ENCODE results near the gene CSTF2T. TPM values are rescaled to one million over a fixed set of nuclear protein-coding genes. Genes with fewer than 3 reads are reported as not detected.

Gene CSTF2T
- total and polyA plus RNA-seq, 7 donors, result 5.4 to 21.2 (median 16.6) TPM

DNA sequence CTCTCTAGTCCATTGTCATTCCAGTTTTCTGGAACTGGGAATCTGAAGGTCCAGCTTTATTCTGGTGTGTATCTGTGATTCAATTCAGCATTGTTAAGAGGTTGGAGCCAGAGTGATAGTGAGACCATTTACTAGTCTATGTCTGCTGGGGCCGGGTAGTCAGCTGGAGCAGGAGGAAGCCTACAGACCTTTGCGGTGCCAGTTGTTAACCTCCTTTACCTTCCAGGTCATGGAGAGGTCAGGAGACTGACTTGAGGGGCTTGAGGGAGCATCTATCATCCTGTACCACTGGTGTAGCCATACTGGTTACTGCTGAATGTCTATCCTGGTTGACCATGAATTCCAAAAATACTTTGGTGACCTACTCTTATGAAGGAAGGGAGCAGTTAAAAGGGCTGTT lies 9.2 kb upstream of the CSTF2T start:
- Histone ChIP-seq H3K9me3 (no peaks in the 10 kb centered on the region), H3K27me3 (no peaks in the 10 kb centered on the region), H3K27ac (peak overlapping the region; percentile 79 to 82 (median 81)), H3K4me3 (no peak overlapping the region), H3K4me1 (peaks cover 0 to 65% (median 53%) of the 10 kb centered on the region in 4 donors), H3K36me3 (no peaks in the 10 kb centered on the region)
- intact Hi-C loops (cut with DNase I), result loop anchor here (5.0 to 10.0 kb wide), 3 partner anchors 249 to 636 kb away; partner anchors contain the start of gene PRKG1
- no peak for DNase-seq
- TF ChIP-seq POLR2AphosphoS5 (IDR thresholded peaks at IDR 0.05) (no peak), EP300 (IDR thresholded peaks at IDR 0.05) (no peak), POLR2A (IDR thresholded peaks at IDR 0.05) (no peak), CTCF (IDR thresholded peaks at IDR 0.05) (no peak)
- 89 to 93% methylated on average over 2 of the region's 2 CpGs for WGBS, 2 donors

GRCh38 chr10:51707821-51708424 lies 8.5 kb upstream of the CSTF2T start:
- Histone ChIP-seq H3K4me3 (no peak overlapping the region), H3K36me3 (no peaks in the 10 kb centered on the region), H3K27me3 (no peaks in the 10 kb centered on the region), H3K27ac (peak overlapping the region; percentile 79 to 82 (median 81)), H3K9me3 (no peaks in the 10 kb centered on the region), H3K4me1 (peaks cover 0 to 65% (median 53%) of the 10 kb centered on the region in 4 donors)
- 77 to 93% methylated on average over 5 of the region's 5 CpGs for WGBS, 2 donors
- TF ChIP-seq POLR2A (IDR thresholded peaks at IDR 0.05) (no peak), EP300 (IDR thresholded peaks at IDR 0.05) (no peak), CTCF (IDR thresholded peaks at IDR 0.05) (no peak), POLR2AphosphoS5 (IDR thresholded peaks at IDR 0.05) (no peak)
- no peak for DNase-seq
- intact Hi-C loops (cut with DNase I), result loop anchor here (5.0 to 10.0 kb wide), 3 partner anchors 249 to 636 kb away; partner anchors contain the start of gene PRKG1

DNA sequence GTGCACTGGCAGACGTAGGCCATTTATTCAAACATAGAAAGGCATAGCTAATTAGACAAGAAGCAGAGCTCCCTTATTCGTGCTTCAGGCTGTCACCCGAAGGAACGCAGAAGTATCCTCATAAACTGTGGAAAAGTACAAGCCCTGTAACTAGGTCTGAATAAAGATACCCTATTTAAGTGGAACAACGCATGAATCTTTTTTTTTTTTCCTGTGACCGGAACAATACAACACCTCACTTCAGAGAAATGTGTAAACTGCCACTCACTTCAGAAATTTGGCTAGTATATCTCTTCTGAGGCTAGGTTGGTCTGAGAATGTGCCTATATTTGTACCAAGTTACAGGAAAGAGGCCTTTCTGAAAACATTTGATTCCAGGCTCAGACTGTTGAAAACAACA lies 8.0 kb upstream of the CSTF2T start:
- 86 to 93% methylated on average over 6 of the region's 6 CpGs for WGBS, 2 donors
- Histone ChIP-seq H3K9me3 (no peaks in the 10 kb centered on the region), H3K27me3 (no peaks in the 10 kb centered on the region), H3K36me3 (no peaks in the 10 kb centered on the region), H3K4me1 (peaks cover 0 to 65% (median 53%) of the 10 kb centered on the region in 4 donors), H3K4me3 (no peak overlapping the region), H3K27ac (peak overlapping the region; percentile 79 to 82 (median 81))
- intact Hi-C loops (cut with DNase I), result loop anchor here (5.0 to 10.0 kb wide), 3 partner anchors 250 to 635 kb away; partner anchors contain the start of gene PRKG1
- TF ChIP-seq EP300 (IDR thresholded peaks at IDR 0.05), result peak; percentile 44 to 87 (median 86)
- peak; percentile 85 to 96 (median 92) for TF ChIP-seq POLR2AphosphoS5 (IDR thresholded peaks at IDR 0.05)
- no peak for TF ChIP-seq CTCF (IDR thresholded peaks at IDR 0.05)
- peak; percentile 73 for DNase-seq

DNA sequence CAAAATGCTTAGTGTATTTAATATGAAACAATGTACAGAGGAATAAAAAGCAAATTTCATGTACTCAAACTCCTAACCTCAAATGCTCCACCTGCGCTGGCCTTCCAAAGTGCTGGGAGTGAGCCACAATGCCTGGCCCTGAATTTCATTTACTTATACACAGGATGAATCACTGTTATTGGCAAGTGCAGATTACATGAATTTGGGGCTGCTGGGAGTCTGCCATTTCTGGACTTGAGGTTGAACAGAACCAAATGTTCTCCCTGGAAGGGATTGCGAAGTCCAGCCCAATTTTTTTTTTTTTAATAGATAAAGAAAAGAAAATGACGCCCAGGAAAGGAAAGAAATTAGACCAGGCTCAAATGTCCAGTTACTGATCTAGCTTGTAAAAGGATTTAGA lies 6.8 kb upstream of the CSTF2T start:
- peak overlapping the region; percentile 79 to 82 (median 81) for H3K27ac ChIP-seq
- no peaks in the 10 kb centered on the region for H3K36me3 ChIP-seq
- peak; percentile 97 for DNase-seq
- H3K4me1 ChIP-seq, result peaks cover 0 to 57% (median 49%) of the 10 kb centered on the region in 4 donors
- WGBS, 2 donors, result 78 to 92% methylated on average over 3 of the region's 3 CpGs
- H3K4me3 ChIP-seq, result no peak overlapping the region
- TF ChIP-seq EP300 (IDR thresholded peaks at IDR 0.05) (peak in 3 of 4 donors; percentile 61 to 83 (median 81)), CTCF (IDR thresholded peaks at IDR 0.05) (no peak), POLR2AphosphoS5 (IDR thresholded peaks at IDR 0.05) (peak; percentile 74 to 95 (median 88))
- no peaks in the 10 kb centered on the region for H3K27me3 ChIP-seq
- intact Hi-C loops (cut with DNase I), result loop anchor here (5.0 to 10.0 kb wide), 3 partner anchors 251 to 634 kb away; partner anchors contain the start of gene PRKG1
- H3K9me3 ChIP-seq, result no peaks in the 10 kb centered on the region

Data from sigmoid colon (tissue), 7 donors.